ENCODE data around the gene PDZD4.

GRCh38 chrX:153814591-153815315, 15.6 kb downstream of the PDZD4 start:
- TF ChIP-seq, protein P1, sequence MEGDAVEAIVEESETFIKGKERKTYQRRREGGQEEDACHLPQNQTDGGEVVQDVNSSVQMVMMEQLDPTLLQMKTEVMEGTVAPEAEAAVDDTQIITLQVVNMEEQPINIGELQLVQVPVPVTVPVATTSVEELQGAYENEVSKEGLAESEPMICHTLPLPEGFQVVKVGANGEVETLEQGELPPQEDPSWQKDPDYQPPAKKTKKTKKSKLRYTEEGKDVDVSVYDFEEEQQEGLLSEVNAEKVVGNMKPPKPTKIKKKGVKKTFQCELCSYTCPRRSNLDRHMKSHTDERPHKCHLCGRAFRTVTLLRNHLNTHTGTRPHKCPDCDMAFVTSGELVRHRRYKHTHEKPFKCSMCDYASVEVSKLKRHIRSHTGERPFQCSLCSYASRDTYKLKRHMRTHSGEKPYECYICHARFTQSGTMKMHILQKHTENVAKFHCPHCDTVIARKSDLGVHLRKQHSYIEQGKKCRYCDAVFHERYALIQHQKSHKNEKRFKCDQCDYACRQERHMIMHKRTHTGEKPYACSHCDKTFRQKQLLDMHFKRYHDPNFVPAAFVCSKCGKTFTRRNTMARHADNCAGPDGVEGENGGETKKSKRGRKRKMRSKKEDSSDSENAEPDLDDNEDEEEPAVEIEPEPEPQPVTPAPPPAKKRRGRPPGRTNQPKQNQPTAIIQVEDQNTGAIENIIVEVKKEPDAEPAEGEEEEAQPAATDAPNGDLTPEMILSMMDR (optimal IDR thresholded peaks at IDR 0.05 in 1 of 3, IDR thresholded peaks at IDR 0.05 in 1 of 3, conservative IDR thresholded peaks at IDR 0.05 in 1 of 3; ENCODE audit: extremely low read depth in 1 of 3, insufficient read depth in 2 of 3, low read length in 3 of 3), result no peak
- TF ChIP-seq EZH2 (IDR thresholded peaks at IDR 0.05; ENCODE audit: low read length), result no peak

Data from keratinocyte (primary cell).